Activated CD4-positive, alpha-beta T cell treated with anti-CD3 and anti-CD28 coated beads, Interleukin-2, amount 50 U/mL, for 24 hours (primary cell): ENCODE measurements around the gene CTIF.

Experiments
- DNase-seq, 2 donors: peaks; one replicate each; pipeline ENCODE4 v3.0.0-alpha.2; 2020; ENCODE audit warnings: low read depth in 1 of 2, low spot score in 1 of 2

CTIF gene

GRCh38 chr18:48550101-48550729, 11.4 kb downstream of the CTIF start:
- DNase-seq, result no peak

- no peak for DNase-seq
Measured at GRCh38 chr18:48551100-48551499, 12.3 kb downstream of the CTIF start.

- no peak for DNase-seq
Measured at GRCh38 chr18:48552130-48552529, 13.3 kb downstream of the CTIF start.

- no peak for DNase-seq
Measured at GRCh38 chr18:48553236-48553635, 14.4 kb downstream of the CTIF start.

GRCh38 chr18:48554610-48555400, 16.0 kb downstream of the CTIF start:
- no peak for DNase-seq

- DNase-seq, result no peak
Measured at GRCh38 chr18:48555465-48555995, 16.7 kb downstream of the CTIF start.

- no peak for DNase-seq
Measured at GRCh38 chr18:48557640-48558174, 18.9 kb downstream of the CTIF start.

- DNase-seq, result no peak
Measured at GRCh38 chr18:48558248-48558647, 19.4 kb downstream of the CTIF start.

- no peak for DNase-seq
Measured at GRCh38 chr18:48560491-48560890, 21.7 kb downstream of the CTIF start.

- DNase-seq, result no peak
Measured at GRCh38 chr18:48562075-48562474, 23.2 kb downstream of the CTIF start.

- no peak for DNase-seq
Measured at GRCh38 chr18:48563027-48563426, 24.2 kb downstream of the CTIF start.

- DNase-seq, result no peak
Measured at GRCh38 chr18:48564139-48564538, 25.3 kb downstream of the CTIF start.

GRCh38 chr18:48565105-48565504, 26.3 kb downstream of the CTIF start:
- DNase-seq, result no peak

- DNase-seq, result no peak
Measured at GRCh38 chr18:48566589-48566988, 27.8 kb downstream of the CTIF start.

- DNase-seq, result no peak
Measured at GRCh38 chr18:48567388-48567787, 28.6 kb downstream of the CTIF start.

- DNase-seq, result no peak
Measured at GRCh38 chr18:48569139-48569914, 30.5 kb downstream of the CTIF start.

GRCh38 chr18:48569915-48570264, 31.1 kb downstream of the CTIF start:
- DNase-seq, result no peak

GRCh38 chr18:48570313-48570712, 31.5 kb downstream of the CTIF start:
- no peak for DNase-seq

GRCh38 chr18:48571639-48572384, 33.0 kb downstream of the CTIF start:
- DNase-seq, result no peak

- no peak for DNase-seq
Measured at GRCh38 chr18:48572402-48573126, 33.7 kb downstream of the CTIF start.
